Cardiac fibroblast (primary cell): Measurements from ENCODE around the gene LTA4H.

Experiments
- DNase-seq, 2 donors: peaks; one replicate each; pipeline versions ENCODE4 v3.0.0 to v3.0.0-alpha.2; 2010; ENCODE audit warnings: low read depth in 2 of 2
- H3K4me3 ChIP-seq, 2 donors: replicated peaks in 1 of 2; 1 replicate in 1 of 2; 2 replicates in 1 of 2; pipeline ENCODE4 v1.5.1; 2011; ENCODE audit warnings: low read depth in 2 of 2, low read length in 2 of 2, mild to moderate bottlenecking in 2 of 2, moderate library complexity in 1 of 2
- TF ChIP-seq, protein P1 (sequence below): IDR thresholded peaks from one replicate; pipeline ENCODE4 v1.5.1; 2011; ENCODE audit warnings: low read depth, mild to moderate bottlenecking, low read length, inconsistent platforms

The LTA4H gene

GRCh38 chr12:96056646-96057455, 21.5 kb upstream of the LTA4H start:
- TF ChIP-seq, protein P1, sequence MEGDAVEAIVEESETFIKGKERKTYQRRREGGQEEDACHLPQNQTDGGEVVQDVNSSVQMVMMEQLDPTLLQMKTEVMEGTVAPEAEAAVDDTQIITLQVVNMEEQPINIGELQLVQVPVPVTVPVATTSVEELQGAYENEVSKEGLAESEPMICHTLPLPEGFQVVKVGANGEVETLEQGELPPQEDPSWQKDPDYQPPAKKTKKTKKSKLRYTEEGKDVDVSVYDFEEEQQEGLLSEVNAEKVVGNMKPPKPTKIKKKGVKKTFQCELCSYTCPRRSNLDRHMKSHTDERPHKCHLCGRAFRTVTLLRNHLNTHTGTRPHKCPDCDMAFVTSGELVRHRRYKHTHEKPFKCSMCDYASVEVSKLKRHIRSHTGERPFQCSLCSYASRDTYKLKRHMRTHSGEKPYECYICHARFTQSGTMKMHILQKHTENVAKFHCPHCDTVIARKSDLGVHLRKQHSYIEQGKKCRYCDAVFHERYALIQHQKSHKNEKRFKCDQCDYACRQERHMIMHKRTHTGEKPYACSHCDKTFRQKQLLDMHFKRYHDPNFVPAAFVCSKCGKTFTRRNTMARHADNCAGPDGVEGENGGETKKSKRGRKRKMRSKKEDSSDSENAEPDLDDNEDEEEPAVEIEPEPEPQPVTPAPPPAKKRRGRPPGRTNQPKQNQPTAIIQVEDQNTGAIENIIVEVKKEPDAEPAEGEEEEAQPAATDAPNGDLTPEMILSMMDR = no peak
- no peak for DNase-seq
- H3K4me3 ChIP-seq = no peak overlapping the region

DNA sequence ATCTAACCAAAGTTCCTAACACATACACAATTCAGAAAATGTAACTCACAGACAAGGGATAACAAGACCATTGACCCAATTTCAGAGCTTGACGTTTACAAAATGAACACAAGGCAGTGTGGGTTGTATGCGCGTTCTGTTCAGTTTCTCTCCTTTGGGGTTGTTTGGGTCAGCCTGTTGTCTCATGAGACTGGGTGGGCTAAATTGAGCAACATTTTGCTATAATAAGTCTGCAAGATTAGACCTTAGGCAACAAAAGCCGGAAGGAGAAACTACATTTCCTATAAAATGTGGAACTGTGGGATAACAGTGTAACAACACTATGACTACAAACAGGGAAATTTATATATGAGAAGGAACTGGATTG, 18.8 kb upstream of the LTA4H start:
- no peak overlapping the region for H3K4me3 ChIP-seq
- DNase-seq = no peak
- TF ChIP-seq, protein P1 = no peak

- no peak overlapping the region for H3K4me3 ChIP-seq
- TF ChIP-seq, protein P1 = no peak
- DNase-seq = no peak
Measured at GRCh38 chr12:96053476-96054243, 18.3 kb upstream of the LTA4H start.

DNA sequence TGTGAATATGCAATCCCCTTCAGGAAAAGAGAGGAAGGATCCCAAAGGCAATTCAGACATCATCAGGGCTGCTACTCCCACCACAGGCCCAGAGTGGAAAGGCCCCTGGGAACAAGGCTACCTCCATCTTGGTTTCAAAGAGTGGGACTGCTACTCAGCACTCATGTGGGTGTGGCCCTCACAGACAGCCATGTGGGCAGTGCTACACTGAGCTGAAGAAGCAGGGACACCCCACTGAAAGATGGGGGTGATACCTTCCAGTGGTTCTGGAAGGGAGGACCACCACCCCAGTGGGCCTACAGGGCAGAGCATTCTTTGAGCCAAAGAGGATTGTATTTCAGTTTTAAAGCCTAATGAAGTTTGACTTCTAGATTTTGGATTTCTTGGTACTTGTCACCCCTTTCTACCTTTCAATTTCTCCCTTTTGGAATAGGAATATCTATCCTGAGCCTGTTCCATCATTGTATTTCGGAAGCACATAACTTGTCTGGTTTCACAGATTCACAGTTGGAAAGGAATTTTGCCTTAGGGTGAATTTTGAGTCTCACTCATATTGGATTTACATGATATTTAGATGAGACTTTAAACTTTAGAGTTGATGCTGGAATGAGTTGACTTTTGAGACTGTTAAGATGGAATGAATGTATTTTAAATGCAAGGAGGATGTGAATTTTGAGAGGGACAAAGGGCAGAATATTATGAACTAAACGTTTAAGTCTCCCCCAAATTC, 16.5 kb upstream of the LTA4H start:
- no peak for DNase-seq
- TF ChIP-seq, protein P1 = no peak
- H3K4me3 ChIP-seq = no peak overlapping the region

DNA sequence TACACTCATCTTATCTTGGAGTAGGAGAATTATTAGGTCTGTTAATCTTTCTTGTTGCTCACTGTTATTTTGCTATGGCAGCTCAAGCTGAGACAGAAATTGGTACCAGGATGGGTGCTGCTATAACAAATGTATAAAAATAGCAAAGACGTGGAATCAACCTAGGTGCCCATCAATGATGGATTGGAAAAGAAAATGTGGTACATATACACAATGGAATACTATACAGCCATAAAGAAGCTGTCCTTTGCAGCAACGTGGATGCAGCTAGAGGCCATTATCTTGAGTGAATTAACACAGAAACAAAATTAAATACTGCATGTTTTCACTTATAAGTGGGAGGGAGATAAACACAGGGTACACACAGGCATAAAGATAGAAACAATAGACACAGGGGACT, 14.8 kb upstream of the LTA4H start:
- no peak for DNase-seq
- no peak overlapping the region for H3K4me3 ChIP-seq
- TF ChIP-seq, protein P1 = no peak

DNA sequence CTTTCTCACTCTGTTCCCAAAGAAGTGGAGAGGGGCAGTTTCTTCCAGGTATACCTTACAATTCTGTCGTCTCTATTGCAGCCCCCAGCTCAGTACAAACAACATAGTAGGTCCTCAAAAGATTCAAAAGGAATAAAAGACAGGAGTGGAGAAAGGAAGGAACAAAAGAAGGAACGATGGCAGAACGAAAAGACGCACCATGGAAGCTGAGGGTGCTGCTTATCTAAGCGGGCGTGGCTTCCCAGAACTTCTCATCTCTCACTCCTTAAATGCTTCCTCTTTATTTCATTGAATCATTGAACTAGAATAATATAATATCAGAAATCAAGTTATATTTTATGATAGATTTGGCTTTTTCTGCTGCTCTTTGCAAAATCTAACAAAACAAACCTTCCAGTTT, 13.7 kb upstream of the LTA4H start:
- DNase-seq = no peak

More for the DNA sequence above, 13.7 kb upstream of the LTA4H start:
- H3K4me3 ChIP-seq = no peak overlapping the region
- TF ChIP-seq, protein P1 = no peak
